ENCODE data around the gene RNF213. TPM values are rescaled to one million over a fixed set of nuclear protein-coding genes. Genes with fewer than 3 reads are reported as not detected.
"Not testable (repeated sequence)": the region's sequence is repeated elsewhere in the genome, so short reads cannot be mapped to it uniquely, and the experiment has no call there.

The RNF213 gene
- total RNA-seq, 2 donors from 2014 or later: 98.8 to 99.3 TPM

- no peak for DNase-seq (ENCODE audit: low spot score)
- intact Hi-C loops (cut with DNase I): no loop called here
Observed at GRCh38 chr17:80262775-80263244, 2.2 kb downstream of the RNF213 start.

GRCh38 chr17:80263253-80264204 lies 2.9 kb downstream of the RNF213 start:
- peak; percentile 92 for DNase-seq (ENCODE audit: low spot score)
- intact Hi-C loops (cut with DNase I): no loop called here

- no peak for DNase-seq (ENCODE audit: low spot score)
Observed at GRCh38 chr17:80264205-80265075, 3.8 kb downstream of the RNF213 start.

GRCh38 chr17:80265205-80266068 lies 4.8 kb downstream of the RNF213 start:
- DNase-seq (ENCODE audit: low spot score): no peak
- intact Hi-C loops (cut with DNase I): no loop called here

More at GRCh38 chr17:80264205-80265075, 3.8 kb downstream of the RNF213 start:
- intact Hi-C loops (cut with DNase I): no loop called here

- no peak for DNase-seq (ENCODE audit: low spot score)
- intact Hi-C loops (cut with DNase I): no loop called here
Observed at GRCh38 chr17:80267391-80267790, 6.7 kb downstream of the RNF213 start.

- intact Hi-C loops (cut with DNase I): no loop called here
- no peak for DNase-seq (ENCODE audit: low spot score)
Observed at GRCh38 chr17:80268427-80268826, 7.8 kb downstream of the RNF213 start.

GRCh38 chr17:80269405-80269807 lies 8.8 kb downstream of the RNF213 start:
- no peak for DNase-seq (ENCODE audit: low spot score)
- intact Hi-C loops (cut with DNase I): no loop called here

- DNase-seq (ENCODE audit: low spot score): no peak
- intact Hi-C loops (cut with DNase I): no loop called here
Observed at GRCh38 chr17:80270104-80270503, 9.5 kb downstream of the RNF213 start.

- DNase-seq (ENCODE audit: low spot score): no peak
- intact Hi-C loops (cut with DNase I): no loop called here
Observed at GRCh38 chr17:80270836-80271235, 10.2 kb downstream of the RNF213 start.

- intact Hi-C loops (cut with DNase I): no loop called here
Observed at GRCh38 chr17:80272366-80272765, 11.7 kb downstream of the RNF213 start.

GRCh38 chr17:80274331-80274730 lies 13.7 kb downstream of the RNF213 start:
- no peak for DNase-seq (ENCODE audit: low spot score)
- intact Hi-C loops (cut with DNase I): loop anchor here in 1 of 2 donors (2.0 kb wide), 1 partner anchor 14 kb away; the partner anchor contains the start of gene RNF213

More at GRCh38 chr17:80272366-80272765, 11.7 kb downstream of the RNF213 start:
- DNase-seq (ENCODE audit: low spot score): no peak

GRCh38 chr17:80274871-80275449 lies 14.3 kb downstream of the RNF213 start:
- intact Hi-C loops (cut with DNase I): loop anchor here in 1 of 2 donors (2.0 kb wide), 1 partner anchor 14 kb away; the partner anchor contains the start of gene RNF213
- DNase-seq (ENCODE audit: low spot score): no peak

GRCh38 chr17:80275857-80276256 lies 15.2 kb downstream of the RNF213 start:
- intact Hi-C loops (cut with DNase I): loop anchor here in 1 of 2 donors (2.0 kb wide), 1 partner anchor 15 kb away; the partner anchor contains the start of gene RNF213
- not testable (repeated sequence) for DNase-seq (ENCODE audit: low spot score)

- intact Hi-C loops (cut with DNase I): no loop called here
- DNase-seq (ENCODE audit: low spot score): peak; percentile 76
Observed at GRCh38 chr17:80277751-80278671, 17.4 kb downstream of the RNF213 start.

GRCh38 chr17:80279895-80280294 lies 19.2 kb downstream of the RNF213 start:
- intact Hi-C loops (cut with DNase I): no loop called here
- peak; percentile 81 for DNase-seq (ENCODE audit: low spot score)

- intact Hi-C loops (cut with DNase I): no loop called here
- peak; percentile 67 for DNase-seq (ENCODE audit: low spot score)
Observed at GRCh38 chr17:80281516-80281915, 20.9 kb downstream of the RNF213 start.

- intact Hi-C loops (cut with DNase I): no loop called here
- DNase-seq (ENCODE audit: low spot score): peak; percentile 37
Observed at GRCh38 chr17:80283116-80283852, 22.6 kb downstream of the RNF213 start.
